Thymus (tissue), 11 donors: ENCODE results near the gene VAC14. TPM values are rescaled to one million over a fixed set of nuclear protein-coding genes. Genes with fewer than 3 reads are reported as not detected.

Source experiments
- DNase-seq, 9 donors: peaks; one replicate each; pipeline ENCODE4 v3.0.0-alpha.2; 2013; ENCODE audit warnings: low spot score in 9 of 9, low read depth in 6 of 9, missing footprints in 1 of 9
- H3K27ac ChIP-seq, 2 donors: one replicate each; pipeline ENCODE4 v1.5.1; 2013; ENCODE audit warnings: control low read depth in 1 of 2, low read depth in 1 of 2, low read length in 1 of 2, mild to moderate bottlenecking in 1 of 2, moderate library complexity in 1 of 2
- H3K27me3 ChIP-seq, 2 donors: one replicate each; pipeline ENCODE4 v1.5.1; 2013; ENCODE audit warnings: low read length in 1 of 2; ENCODE audit not compliant: control insufficient read depth in 2 of 2, insufficient read depth in 1 of 2
- H3K36me3 ChIP-seq, 2 donors: one replicate each; pipeline ENCODE4 v1.5.1; 2013; ENCODE audit warnings: low read length in 1 of 2, mild to moderate bottlenecking in 1 of 2, moderate library complexity in 1 of 2; ENCODE audit not compliant: control insufficient read depth in 2 of 2, insufficient read depth in 2 of 2
- H3K4me1 ChIP-seq, 2 donors: one replicate each; pipeline ENCODE4 v1.5.1; 2013; ENCODE audit warnings: low read length in 2 of 2; ENCODE audit not compliant: control insufficient read depth in 2 of 2, insufficient read depth in 2 of 2
- H3K4me3 ChIP-seq, 2 donors: one replicate each; pipeline ENCODE4 v1.5.1; 2013; ENCODE audit warnings: low read length in 2 of 2, control low read depth in 1 of 2, mild to moderate bottlenecking in 1 of 2
- H3K9me3 ChIP-seq, 2 donors: one replicate each; pipeline ENCODE4 v1.5.1; 2013; ENCODE audit warnings: low read length in 1 of 2, mild to moderate bottlenecking in 1 of 2; ENCODE audit not compliant: control insufficient read depth in 2 of 2, insufficient read depth in 1 of 2
- WGBS: extraction: QIAGEN DNeasy Blood & Tissue Kit; methylation state at CpG from one replicate; pipeline ENCODE4 v1.1.7; 2013; 5-methylcytosine and 5-hydroxymethylcytosine counted together
- polyA plus RNA-seq: library from polyadenylated mRNA; stranded (reverse); fragments of 200-250 nt; gene quantifications from one replicate; pipeline ENCODE4 v1.2.3, GENCODE V29; 2013
- total RNA-seq: library from RNA; stranded (reverse); fragments of 120-200 nt; gene quantifications from one replicate; pipeline ENCODE4 v1.2.4, GENCODE V29; 2013
- donor health status: healthy.

VAC14 gene
- total and polyA plus RNA-seq, 2 donors: 28.7 to 33.1 TPM

DNA sequence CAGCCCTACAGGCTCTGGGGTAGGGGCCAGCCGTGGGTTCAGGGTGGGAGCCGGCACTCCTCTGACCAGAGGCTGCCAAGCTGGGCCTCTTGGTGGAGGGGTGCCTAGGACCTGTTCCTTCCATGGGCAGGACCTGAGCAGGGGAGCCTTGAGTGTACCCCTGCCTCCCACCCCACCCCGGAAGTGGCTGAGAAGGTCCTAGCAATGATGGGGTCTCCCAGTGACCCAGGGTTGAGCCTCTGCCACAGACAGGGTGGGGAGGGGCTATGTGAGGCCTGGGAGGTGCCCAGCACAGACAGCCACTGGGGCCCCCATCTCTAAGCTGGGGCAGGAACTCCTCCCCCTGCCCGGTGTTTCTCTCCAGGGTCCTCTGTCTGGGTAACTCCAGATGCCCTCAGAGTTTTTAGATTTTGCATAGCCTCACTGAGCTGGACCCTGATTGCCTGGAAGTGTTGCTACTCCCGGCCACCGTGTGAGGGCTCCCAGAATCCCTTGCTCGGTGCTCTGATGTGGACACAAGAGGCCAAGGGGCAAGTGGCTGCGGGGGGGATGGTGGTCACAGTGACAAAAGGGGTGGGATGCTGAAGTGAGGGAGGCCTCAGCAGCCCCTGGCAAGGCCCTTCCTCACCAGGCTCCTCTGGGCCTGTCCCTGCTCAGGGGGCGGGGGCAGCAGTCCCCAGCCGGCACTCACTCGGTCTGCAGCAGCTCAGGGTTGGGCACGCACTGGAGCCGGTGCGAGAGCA lies 108.7 kb downstream of the VAC14 start:
- H3K27ac ChIP-seq: peak overlapping the region; percentile 93 to 97
- peak overlapping the region in 1 of 2 donors; percentile 18 for H3K4me3 ChIP-seq
- peaks cover 3 to 12% of the 10 kb centered on the region in 2 donors for H3K36me3 ChIP-seq
- peaks cover 98 to 100% of the 10 kb centered on the region in 2 donors for H3K4me1 ChIP-seq
- WGBS: 55% methylated on average over 14 of the region's 14 CpGs
- no peak for DNase-seq
- H3K9me3 ChIP-seq: peaks cover 0 to 9% of the 10 kb centered on the region in 2 donors
- H3K27me3 ChIP-seq: no peaks in the 10 kb centered on the region

DNA sequence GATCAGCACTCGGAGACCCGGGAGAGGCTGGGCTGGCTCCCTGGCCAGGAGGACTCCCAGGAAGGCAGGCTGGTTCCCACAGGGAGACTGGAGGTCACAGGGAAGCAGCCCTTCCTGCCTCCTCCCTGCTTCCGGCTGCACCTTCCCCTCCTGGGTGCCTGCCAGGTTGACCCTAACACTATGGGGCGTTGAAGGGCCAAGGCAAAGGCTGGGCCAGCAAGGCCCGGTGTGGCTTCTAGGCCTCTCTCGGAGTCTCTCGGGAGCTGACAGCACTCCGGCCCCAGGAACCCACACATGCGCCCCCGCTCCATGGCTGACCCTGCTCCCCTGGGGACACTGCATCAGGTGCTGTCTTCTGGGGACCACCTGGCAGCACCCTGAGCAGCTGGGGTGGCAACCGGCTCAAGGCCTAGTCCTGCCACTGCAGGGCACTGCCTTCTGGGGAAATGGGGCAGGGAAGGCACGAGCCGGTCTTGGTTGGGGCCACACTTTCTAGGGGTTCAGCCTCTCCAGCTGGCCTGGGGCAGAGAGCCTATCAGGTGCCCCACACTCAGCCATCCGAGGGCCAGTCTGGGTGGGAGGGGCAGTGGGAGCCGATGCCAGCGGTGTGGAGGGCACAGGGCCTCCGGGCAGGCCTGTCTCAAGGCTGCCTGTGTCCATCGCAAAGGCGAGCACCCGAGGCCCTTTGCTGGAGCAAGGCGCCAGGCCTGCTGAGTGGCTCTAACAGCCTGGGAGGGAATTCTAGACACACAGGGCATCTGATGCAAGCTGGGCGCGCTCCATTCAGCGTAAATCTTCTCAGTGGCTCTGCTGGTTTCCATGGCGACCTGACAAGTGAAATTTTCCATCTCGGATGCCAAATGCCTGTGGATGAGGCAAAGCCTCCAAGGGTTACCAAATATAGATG lies 109.5 kb downstream of the VAC14 start:
- WGBS: 96% methylated on average over 26 of the region's 26 CpGs
- H3K4me3 ChIP-seq: no peak overlapping the region
- no peaks in the 10 kb centered on the region for H3K27me3 ChIP-seq
- peaks cover 95 to 100% of the 10 kb centered on the region in 2 donors for H3K4me1 ChIP-seq
- H3K27ac ChIP-seq: peak overlapping the region; percentile 62 to 97
- H3K9me3 ChIP-seq: peaks cover 0 to 9% of the 10 kb centered on the region in 2 donors
- H3K36me3 ChIP-seq: peaks cover 3 to 12% of the 10 kb centered on the region in 2 donors
- peak in 1 of 9 donors; percentile 47 for DNase-seq

DNA sequence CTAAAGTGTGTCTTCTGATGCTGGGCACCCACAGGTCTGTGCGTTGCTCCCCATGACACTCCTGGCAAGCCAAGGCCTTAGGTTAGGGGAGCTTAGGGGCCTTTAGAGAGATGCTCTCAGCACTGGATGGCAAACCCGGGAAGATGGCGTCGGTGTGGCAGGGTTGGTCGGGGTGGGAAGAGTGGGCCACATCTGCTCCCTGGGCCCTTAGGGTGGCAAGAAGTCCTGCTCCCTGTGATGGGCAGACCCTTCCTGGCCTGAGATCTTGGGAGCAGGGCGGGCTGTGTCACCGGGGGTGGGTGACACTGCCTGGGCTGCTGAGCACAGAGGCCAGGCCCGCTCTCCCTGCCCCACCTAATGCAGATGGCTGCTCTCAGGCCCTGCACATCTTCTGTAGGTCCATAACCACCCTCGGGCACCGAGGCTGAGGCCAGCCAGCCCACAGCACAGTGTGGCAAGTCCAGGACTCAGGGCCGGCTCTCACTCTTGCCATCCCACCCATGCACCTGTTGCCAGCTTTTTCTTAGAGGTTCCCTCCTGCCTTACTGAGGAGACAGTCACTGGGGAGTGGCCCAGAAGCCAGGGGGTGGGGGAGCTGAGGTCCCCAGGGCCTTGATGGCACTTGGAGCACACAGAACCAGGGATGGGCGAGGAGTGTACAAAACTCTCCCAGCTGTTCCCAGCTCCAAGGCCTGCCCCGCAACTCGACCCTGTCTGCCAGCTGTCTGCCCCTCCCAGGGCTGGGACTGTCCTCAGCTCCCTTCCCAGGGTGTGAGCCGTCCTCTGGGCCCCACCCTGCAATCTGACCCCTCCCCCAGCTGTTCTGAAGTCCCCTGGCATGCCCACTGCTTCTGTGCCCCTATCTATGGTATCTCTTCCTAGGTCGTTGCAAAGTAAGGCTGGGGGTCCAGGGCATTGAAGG lies 110.7 kb downstream of the VAC14 start:
- Histone ChIP-seq H3K9me3 (peaks cover 0 to 12% of the 10 kb centered on the region in 2 donors), H3K27me3 (no peaks in the 10 kb centered on the region), H3K27ac (peak overlapping the region; percentile 47 to 80), H3K4me1 (peaks cover 85 to 92% of the 10 kb centered on the region in 2 donors), H3K36me3 (peaks cover 3 to 12% of the 10 kb centered on the region in 2 donors), H3K4me3 (no peak overlapping the region)
- DNase-seq: peak in 1 of 9 donors; percentile 33
- WGBS: 93% methylated on average over 16 of the region's 16 CpGs

DNA sequence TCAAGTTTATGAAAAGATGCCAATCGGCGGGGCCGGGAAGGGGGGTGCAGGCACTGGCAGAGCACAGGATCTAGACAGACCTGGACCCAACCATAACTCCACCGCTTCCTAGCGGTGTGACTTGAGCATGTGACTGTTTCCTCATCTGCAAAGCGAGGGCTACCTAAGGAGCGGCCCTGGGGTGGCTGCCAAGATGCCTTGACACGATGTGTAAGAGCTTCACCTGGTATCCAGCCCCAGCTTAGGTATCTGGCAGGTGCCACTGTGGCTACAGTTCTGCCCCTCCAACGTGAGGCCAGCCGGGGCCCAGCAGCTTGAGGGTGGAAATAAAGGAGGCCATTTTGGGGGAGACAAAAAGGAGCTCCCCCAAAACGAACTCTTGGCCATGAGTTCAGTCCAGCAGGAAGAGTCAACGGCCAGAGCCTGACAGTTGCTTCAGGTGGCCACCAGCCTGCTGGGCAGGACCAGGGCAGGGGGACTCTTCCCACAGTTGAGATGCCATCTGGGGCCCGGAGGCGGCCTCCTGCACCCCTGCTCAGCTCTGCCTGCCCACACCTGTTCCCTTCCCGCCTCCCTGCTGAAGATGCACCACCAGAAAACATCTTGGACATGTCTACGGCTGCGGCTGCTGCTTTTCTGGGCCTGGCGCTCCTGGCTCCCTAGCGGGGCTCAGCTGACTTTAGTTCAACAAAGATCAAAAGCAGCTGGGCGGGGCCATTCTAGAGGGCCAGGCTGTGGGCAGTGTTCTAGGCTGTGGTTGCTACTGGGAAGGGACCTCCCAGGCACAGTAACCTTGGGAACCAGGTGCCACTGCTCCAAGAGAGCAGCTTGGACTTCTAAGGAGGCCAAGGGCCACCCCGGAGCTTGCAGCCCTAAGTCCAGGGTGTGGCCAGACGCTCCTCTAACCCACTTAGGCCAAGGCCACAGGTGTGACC lies 111.7 kb downstream of the VAC14 start:
- no peak overlapping the region for H3K4me3 ChIP-seq
- peaks cover 0 to 12% of the 10 kb centered on the region in 2 donors for H3K9me3 ChIP-seq
- WGBS: 74% methylated on average over 22 of the region's 22 CpGs
- peaks cover under 1 to 12% of the 10 kb centered on the region in 2 donors for H3K36me3 ChIP-seq
- H3K27ac ChIP-seq: peak overlapping the region; percentile 3 to 80
- peak in 1 of 9 donors; percentile 74 for DNase-seq
- peaks cover 80 to 92% of the 10 kb centered on the region in 2 donors for H3K4me1 ChIP-seq
- H3K27me3 ChIP-seq: no peaks in the 10 kb centered on the region

DNA sequence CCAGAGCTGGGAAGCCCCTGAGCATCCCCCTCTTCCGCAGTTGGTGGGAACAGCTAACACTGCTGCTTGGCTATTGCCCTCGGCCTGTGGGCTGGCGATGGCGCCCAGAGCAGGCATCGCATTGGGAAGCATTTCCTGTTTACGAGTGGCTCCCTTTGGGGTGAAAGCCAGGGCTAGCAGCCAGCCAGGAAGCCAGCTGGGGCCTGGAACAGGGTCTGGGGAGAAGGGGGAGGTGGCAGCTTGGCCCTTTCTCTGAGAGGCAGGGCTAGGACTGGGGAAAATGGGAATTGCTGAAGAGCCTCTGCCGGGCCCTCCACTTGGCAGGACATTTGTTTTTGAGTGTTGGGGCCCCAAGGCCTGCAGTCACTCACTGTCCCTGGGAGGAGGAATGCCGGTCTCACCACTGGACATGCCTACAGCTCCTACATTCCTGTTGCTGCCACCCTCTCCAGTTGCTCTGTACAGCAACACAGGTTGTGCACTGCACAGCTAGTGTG lies 112.7 kb downstream of the VAC14 start:
- H3K27ac ChIP-seq: peak overlapping the region; percentile 25 to 80
- peaks cover 77 to 92% of the 10 kb centered on the region in 2 donors for H3K4me1 ChIP-seq
- H3K9me3 ChIP-seq: peaks cover 0 to 12% of the 10 kb centered on the region in 2 donors
- no peaks in the 10 kb centered on the region for H3K27me3 ChIP-seq
- H3K4me3 ChIP-seq: no peak overlapping the region
- DNase-seq: no peak
- WGBS: 89% methylated on average over 8 of the region's 8 CpGs
- peaks cover 0 to 12% of the 10 kb centered on the region in 2 donors for H3K36me3 ChIP-seq

DNA sequence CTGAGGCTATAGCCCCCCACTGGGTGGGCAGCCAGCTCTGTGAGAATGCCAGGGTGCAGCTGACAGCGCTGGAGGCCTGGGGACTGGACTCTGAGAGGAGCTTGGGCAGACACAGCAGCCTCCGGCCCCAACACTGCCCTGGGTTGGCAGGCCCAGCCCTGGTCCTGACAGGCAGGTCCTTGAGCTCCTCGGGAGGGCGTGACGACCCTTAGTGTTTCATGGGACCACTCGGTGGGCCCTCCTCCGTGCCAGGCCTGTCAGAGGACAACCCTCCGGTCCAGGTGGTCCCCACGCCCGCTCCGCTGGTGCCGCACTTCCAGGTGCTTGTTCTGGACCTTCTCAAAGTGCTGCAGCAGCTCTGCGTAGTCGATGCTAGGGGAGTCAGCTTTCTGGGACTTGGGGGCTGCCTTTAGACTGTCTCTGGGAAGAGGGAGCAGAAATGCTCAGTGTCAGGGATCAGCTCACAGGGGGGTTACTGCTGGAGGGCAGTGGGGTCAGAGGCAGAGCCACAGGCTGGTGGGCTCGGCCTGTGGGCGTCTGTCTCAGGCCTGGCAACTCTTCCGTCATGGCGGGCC lies 113.2 kb downstream of the VAC14 start:
- Histone ChIP-seq H3K4me3 (no peak overlapping the region), H3K36me3 (peaks cover 5 to 17% of the 10 kb centered on the region in 2 donors), H3K4me1 (peaks cover 77 to 92% of the 10 kb centered on the region in 2 donors), H3K27ac (peak overlapping the region; percentile 25 to 80), H3K27me3 (no peaks in the 10 kb centered on the region), H3K9me3 (peaks cover 0 to 12% of the 10 kb centered on the region in 2 donors)
- DNase-seq: no peak
- 95% methylated on average over 18 of the region's 18 CpGs for WGBS

DNA sequence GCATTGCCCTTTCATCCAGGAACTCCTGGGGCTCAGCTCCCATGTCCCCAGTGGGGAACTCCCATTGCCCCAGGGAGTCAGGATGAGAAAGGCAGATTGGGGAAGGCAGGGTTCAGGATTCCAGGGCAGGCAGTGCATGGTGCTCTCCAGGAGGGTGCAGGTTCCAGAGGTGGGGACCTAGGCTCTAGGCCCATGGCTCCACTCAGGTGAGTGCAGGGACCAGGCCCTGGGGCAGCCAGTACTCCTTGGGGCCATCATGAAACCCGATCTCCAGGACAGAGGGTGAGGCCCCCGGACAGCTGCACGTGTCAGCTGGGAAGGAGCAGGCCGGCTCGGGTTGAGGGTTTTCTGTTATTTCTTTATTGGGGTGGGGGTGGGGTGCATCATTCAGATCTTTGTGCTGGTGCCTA lies 113.9 kb downstream of the VAC14 start:
- Histone ChIP-seq H3K4me3 (no peak overlapping the region), H3K27me3 (no peaks in the 10 kb centered on the region), H3K9me3 (peaks cover 0 to 12% of the 10 kb centered on the region in 2 donors), H3K36me3 (peaks cover 6 to 15% of the 10 kb centered on the region in 2 donors), H3K4me1 (peaks cover 77 to 92% of the 10 kb centered on the region in 2 donors), H3K27ac (peak overlapping the region in 1 of 2 donors; percentile 62)
- no peak for DNase-seq
- WGBS: 76% methylated on average over 5 of the region's 5 CpGs
